ENCODE data around the gene BTBD7. TPM values are rescaled to one million over a fixed set of nuclear protein-coding genes. Genes with fewer than 3 reads are reported as not detected.

BTBD7 gene
- total and polyA plus RNA-seq, 2 experiments from 2014 or later = 24.4 to 32.8 TPM

GRCh38 chr14:93232159-93232558 is 100.7 kb downstream of the BTBD7 start:
- no peak overlapping the region for H3K4me2 ChIP-seq
- H3K4me1 ChIP-seq (ENCODE audit: insufficient read depth) = no peaks in the 10 kb centered on the region
- TF ChIP-seq ZNF331 (CRISPR knock-in tag; IDR thresholded peaks at IDR 0.05; ENCODE audit: low read depth) (no peak), JUNB (IDR thresholded peaks at IDR 0.05; ENCODE audit: unreplicated experiment) (no peak), CREB1 (CRISPR knock-in tag; IDR thresholded peaks at IDR 0.05; ENCODE audit: low read depth) (no peak), STAT1 (IDR thresholded peaks at IDR 0.05; ENCODE audit: unreplicated experiment) (no peak), ZNF114 (CRISPR knock-in tag; IDR thresholded peaks at IDR 0.05) (no peak), ETS1 (IDR thresholded peaks at IDR 0.05) (no peak), POLR2AphosphoS5 (IDR thresholded peaks at IDR 0.05; ENCODE audit: low read depth) (no peak), NANOG (IDR thresholded peaks at IDR 0.05; ENCODE audit: borderline replicate concordance) (no peak), EZH2phosphoT487 (IDR thresholded peaks at IDR 0.05; ENCODE audit: unreplicated experiment) (no peak)
- TF ChIP-seq, protein P1, sequence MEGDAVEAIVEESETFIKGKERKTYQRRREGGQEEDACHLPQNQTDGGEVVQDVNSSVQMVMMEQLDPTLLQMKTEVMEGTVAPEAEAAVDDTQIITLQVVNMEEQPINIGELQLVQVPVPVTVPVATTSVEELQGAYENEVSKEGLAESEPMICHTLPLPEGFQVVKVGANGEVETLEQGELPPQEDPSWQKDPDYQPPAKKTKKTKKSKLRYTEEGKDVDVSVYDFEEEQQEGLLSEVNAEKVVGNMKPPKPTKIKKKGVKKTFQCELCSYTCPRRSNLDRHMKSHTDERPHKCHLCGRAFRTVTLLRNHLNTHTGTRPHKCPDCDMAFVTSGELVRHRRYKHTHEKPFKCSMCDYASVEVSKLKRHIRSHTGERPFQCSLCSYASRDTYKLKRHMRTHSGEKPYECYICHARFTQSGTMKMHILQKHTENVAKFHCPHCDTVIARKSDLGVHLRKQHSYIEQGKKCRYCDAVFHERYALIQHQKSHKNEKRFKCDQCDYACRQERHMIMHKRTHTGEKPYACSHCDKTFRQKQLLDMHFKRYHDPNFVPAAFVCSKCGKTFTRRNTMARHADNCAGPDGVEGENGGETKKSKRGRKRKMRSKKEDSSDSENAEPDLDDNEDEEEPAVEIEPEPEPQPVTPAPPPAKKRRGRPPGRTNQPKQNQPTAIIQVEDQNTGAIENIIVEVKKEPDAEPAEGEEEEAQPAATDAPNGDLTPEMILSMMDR (conservative IDR thresholded peaks at IDR 0.05; ENCODE audit: low read depth in 2 of 2) = no peak
- TF ChIP-seq, protein P2, sequence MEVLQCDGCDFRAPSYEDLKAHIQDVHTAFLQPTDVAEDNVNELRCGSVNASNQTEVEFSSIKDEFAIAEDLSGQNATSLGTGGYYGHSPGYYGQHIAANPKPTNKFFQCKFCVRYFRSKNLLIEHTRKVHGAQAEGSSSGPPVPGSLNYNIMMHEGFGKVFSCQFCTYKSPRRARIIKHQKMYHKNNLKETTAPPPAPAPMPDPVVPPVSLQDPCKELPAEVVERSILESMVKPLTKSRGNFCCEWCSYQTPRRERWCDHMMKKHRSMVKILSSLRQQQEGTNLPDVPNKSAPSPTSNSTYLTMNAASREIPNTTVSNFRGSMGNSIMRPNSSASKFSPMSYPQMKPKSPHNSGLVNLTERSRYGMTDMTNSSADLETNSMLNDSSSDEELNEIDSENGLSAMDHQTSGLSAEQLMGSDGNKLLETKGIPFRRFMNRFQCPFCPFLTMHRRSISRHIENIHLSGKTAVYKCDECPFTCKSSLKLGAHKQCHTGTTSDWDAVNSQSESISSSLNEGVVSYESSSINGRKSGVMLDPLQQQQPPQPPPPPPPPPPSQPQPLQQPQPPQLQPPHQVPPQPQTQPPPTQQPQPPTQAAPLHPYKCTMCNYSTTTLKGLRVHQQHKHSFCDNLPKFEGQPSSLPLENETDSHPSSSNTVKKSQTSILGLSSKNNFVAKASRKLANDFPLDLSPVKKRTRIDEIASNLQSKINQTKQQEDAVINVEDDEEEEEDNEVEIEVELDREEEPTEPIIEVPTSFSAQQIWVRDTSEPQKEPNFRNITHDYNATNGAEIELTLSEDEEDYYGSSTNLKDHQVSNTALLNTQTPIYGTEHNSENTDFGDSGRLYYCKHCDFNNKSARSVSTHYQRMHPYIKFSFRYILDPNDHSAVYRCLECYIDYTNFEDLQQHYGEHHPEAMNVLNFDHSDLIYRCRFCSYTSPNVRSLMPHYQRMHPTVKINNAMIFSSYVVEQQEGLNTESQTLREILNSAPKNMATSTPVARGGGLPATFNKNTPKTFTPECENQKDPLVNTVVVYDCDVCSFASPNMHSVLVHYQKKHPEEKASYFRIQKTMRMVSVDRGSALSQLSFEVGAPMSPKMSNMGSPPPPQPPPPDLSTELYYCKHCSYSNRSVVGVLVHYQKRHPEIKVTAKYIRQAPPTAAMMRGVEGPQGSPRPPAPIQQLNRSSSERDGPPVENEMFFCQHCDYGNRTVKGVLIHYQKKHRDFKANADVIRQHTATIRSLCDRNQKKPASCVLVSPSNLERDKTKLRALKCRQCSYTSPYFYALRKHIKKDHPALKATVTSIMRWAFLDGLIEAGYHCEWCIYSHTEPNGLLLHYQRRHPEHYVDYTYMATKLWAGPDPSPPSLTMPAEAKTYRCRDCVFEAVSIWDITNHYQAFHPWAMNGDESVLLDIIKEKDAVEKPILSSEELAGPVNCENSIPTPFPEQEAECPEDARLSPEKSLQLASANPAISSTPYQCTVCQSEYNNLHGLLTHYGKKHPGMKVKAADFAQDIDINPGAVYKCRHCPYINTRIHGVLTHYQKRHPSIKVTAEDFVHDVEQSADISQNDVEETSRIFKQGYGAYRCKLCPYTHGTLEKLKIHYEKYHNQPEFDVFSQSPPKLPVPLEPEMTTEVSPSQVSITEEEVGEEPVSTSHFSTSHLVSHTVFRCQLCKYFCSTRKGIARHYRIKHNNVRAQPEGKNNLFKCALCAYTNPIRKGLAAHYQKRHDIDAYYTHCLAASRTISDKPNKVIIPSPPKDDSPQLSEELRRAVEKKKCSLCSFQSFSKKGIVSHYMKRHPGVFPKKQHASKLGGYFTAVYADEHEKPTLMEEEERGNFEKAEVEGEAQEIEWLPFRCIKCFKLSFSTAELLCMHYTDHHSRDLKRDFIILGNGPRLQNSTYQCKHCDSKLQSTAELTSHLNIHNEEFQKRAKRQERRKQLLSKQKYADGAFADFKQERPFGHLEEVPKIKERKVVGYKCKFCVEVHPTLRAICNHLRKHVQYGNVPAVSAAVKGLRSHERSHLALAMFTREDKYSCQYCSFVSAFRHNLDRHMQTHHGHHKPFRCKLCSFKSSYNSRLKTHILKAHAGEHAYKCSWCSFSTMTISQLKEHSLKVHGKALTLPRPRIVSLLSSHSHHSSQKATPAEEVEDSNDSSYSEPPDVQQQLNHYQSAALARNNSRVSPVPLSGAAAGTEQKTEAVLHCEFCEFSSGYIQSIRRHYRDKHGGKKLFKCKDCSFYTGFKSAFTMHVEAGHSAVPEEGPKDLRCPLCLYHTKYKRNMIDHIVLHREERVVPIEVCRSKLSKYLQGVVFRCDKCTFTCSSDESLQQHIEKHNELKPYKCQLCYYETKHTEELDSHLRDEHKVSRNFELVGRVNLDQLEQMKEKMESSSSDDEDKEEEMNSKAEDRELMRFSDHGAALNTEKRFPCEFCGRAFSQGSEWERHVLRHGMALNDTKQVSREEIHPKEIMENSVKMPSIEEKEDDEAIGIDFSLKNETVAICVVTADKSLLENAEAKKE (CRISPR knock-in tag; IDR thresholded peaks at IDR 0.05) = no peak
- no peaks in the 10 kb centered on the region for H3K79me2 ChIP-seq (replicated peaks; ENCODE audit: insufficient read depth)
- no peak overlapping the region for H3K27ac Mint-ChIP-seq
- no peaks in the 10 kb centered on the region for H4K20me1 ChIP-seq (replicated peaks; ENCODE audit: insufficient read depth)
- H3K9me3 Mint-ChIP-seq = no peaks in the 10 kb centered on the region
- no peaks in the 10 kb centered on the region for H3K27me3 ChIP-seq (ENCODE audit: insufficient read depth)
- no peak for DNase-seq (ENCODE audit: low spot score)
- H3K4me3 Mint-ChIP-seq = no peak overlapping the region
- no peak overlapping the region for H3K4me3 ChIP-seq
- peaks cover 7% of the 10 kb centered on the region for H3K27me3 Mint-ChIP-seq (ENCODE audit: insufficient read depth, low read depth, poor library complexity)
- H3K36me3 ChIP-seq (ENCODE audit: insufficient read depth) = 0 out of 2 replicates have a peak, but pooled peaks cover 1% of the 10 kb centered on the region
- H3F3A ChIP-seq (replicated peaks; ENCODE audit: low read depth) = no peaks in the 10 kb centered on the region
- peak; percentile 41 for ATAC-seq
- H3K27ac ChIP-seq (ENCODE audit: low read depth) = no peak overlapping the region
- H2AFZ ChIP-seq = peak overlapping the region; percentile 38
- H3K36me3 Mint-ChIP-seq (ENCODE audit: low read depth) = peaks cover 21% of the 10 kb centered on the region
- H3K4me1 Mint-ChIP-seq = no peaks in the 10 kb centered on the region; the same call in 2 of the 3 replicates
- H3K9me2 ChIP-seq (ENCODE audit: insufficient read depth) = no peaks in the 10 kb centered on the region

Data from GM23338 (cell line).